GM15510 (cell line): Measurements from ENCODE around the gene ALPK3.

Experiments used
- POLR2A ChIP-seq: IDR thresholded peaks from 3 replicates; pipeline ENCODE4 v1.6.1; 2011; ENCODE audit warnings: borderline replicate concordance; ENCODE audit not compliant: insufficient read length; ENCODE audit errors: extremely low read depth

The ALPK3 gene

GRCh38 chr15:84816694-84817465, at the start of gene ALPK3:
ALPK3 (plus strand) TSS chr15:84817356; CDS start chr15:84817453, 97 bp downstream.
- no peak for TF ChIP-seq POLR2A

GRCh38 chr15:84772031-84772430, 45.1 kb upstream of the ALPK3 start:
- no peak for TF ChIP-seq POLR2A

- TF ChIP-seq POLR2A, result no peak
Measured at GRCh38 chr15:84772467-84772866, 44.7 kb upstream of the ALPK3 start.

GRCh38 chr15:84773716-84774115, 43.4 kb upstream of the ALPK3 start:
- TF ChIP-seq POLR2A, result no peak

GRCh38 chr15:84775867-84776449, 41.2 kb upstream of the ALPK3 start:
- no peak for TF ChIP-seq POLR2A

GRCh38 chr15:84778194-84778593, 39.0 kb upstream of the ALPK3 start:
- no peak for TF ChIP-seq POLR2A

GRCh38 chr15:84780492-84780891, 36.7 kb upstream of the ALPK3 start:
- no peak for TF ChIP-seq POLR2A

- no peak for TF ChIP-seq POLR2A
Measured at GRCh38 chr15:84781495-84781894, 35.7 kb upstream of the ALPK3 start.

GRCh38 chr15:84782346-84782745, 34.8 kb upstream of the ALPK3 start:
- TF ChIP-seq POLR2A, result no peak

GRCh38 chr15:84783493-84784251, 33.5 kb upstream of the ALPK3 start:
- no peak for TF ChIP-seq POLR2A

- no peak for TF ChIP-seq POLR2A
Measured at GRCh38 chr15:84784262-84784661, 32.9 kb upstream of the ALPK3 start.

GRCh38 chr15:84785053-84785452, 32.1 kb upstream of the ALPK3 start:
- no peak for TF ChIP-seq POLR2A

GRCh38 chr15:84788500-84788899, 28.7 kb upstream of the ALPK3 start:
- TF ChIP-seq POLR2A, result no peak

GRCh38 chr15:84789762-84790161, 27.4 kb upstream of the ALPK3 start:
- no peak for TF ChIP-seq POLR2A

GRCh38 chr15:84790676-84791075, 26.5 kb upstream of the ALPK3 start:
- no peak for TF ChIP-seq POLR2A
